Cortex of kidney (tissue), 1 donor: Measurements from ENCODE around the gene NFYC.

Experiments
- DNase-seq: peaks from one replicate; lab custom pipeline; 2025; lab: John Stamatoyannopoulos, UW

NFYC gene

DNA sequence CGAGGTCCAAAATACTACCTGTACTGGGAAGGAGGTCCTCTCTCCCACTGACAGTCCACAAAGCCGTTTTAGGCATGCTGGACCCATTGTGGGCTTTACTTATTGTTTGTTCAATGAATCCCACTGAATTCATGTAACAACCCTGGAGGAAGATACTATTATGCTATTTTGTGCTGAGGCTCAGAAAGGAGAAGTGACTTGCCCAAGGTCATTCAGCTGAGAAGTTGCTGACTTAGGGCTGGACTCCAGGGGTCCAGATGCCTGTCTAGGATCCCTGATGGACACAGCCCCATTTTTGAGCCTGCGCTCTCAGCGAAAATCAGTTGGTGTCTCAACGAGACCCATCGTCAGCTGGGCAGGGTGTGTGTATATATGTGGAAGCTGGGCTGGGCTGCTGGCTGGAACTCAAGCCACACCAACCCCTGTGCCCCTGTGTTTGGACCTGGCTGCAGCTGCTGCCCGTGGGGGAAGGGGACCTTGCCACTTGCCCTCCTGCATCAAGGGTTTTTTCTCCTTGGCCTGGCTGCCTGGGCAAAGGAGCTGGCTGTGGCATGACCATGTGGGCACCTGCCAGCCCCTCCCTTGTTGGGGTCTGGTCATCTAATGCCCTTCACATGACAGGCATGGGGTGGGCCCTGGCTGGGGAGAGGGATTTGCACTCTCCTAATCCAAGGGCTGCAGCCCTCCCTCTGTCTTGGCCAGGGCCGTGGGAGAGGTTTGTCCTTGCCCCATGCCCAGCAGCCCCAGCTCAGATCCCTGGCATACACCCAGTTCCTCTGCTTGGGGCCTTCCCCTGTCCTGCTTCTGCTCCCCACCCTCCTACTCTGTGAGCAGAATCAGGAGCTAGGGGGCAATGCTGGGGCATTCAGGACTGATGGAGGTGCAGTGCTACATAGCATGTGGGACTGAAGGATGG, 107.1 kb downstream of the NFYC start:
- no peak for DNase-seq

DNA sequence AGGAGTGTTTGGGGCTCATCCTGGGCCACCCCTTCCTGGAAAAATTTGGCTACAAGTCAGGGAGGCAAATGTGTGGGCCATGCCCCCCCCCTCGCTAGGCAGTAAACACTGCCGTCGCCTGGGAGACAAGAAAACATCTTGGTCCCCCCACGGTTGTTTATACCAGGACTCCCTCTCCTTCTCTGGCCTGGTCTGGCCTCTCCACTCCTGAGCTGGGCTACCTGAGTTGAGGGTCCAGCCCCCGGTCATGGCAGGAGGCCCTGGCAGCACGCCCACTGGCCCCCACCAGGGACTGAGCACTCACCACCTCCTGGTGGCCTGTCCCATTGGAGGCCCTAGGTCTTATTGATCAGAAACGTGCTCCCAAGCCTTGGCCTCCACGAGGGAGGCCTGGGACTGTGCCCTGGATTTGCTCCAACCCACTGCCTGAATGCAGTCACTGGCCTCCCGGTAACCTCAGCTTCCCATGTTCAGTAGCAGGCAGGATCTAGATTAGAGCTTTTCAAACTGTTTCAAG, 107.9 kb downstream of the NFYC start:
- DNase-seq = no peak

DNA sequence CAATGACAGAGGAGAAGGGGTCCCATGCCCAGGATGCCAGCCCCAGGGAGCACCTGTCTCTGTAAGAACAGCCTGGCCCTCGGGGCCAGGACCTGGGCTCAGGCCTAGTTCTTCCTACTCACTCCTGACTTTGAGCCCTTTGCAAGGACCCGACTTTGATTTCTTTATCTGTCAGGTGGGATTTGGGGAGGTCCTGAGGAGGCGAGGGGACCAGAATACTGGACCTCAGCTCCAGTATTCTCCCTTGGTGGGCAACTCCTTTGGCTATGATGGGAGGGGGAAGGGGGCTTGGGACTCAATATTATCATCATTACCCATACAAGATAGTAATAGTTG, 110.2 kb downstream of the NFYC start:
- DNase-seq = no peak

DNA sequence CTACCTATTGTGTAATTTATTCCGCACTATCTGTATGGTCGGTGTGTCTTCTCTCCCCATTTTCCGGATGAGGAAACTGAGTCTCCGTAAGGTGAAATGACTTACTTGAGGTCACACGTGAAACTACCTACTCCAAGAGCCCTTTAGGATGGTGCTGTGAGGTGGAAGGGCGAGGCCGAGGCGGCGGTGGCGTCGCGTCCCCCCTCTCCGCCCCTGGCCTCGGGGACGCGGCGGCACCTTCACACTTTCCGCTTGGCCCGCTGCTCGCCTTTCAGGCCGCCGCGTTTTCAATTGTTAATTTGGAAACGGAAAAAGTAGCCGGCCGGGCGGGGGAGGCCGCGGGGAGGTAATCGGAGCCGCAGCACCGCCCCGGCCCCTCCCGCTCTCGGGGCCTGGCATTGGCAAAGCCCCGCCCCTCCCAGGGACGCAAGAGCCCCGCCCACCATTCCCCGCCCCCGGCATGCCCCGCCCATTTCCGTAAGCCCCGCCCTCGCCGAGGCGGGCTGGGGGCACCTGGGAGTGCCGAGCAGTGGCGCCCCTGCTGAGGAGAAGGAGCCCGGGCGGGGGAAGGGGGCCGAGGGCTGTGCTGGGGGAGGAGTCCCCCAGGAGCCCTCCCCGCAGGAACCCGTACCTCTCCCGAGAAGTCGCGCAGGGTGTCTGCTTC, 110.7 kb downstream of the NFYC start:
- peak; percentile 28 for DNase-seq

DNA sequence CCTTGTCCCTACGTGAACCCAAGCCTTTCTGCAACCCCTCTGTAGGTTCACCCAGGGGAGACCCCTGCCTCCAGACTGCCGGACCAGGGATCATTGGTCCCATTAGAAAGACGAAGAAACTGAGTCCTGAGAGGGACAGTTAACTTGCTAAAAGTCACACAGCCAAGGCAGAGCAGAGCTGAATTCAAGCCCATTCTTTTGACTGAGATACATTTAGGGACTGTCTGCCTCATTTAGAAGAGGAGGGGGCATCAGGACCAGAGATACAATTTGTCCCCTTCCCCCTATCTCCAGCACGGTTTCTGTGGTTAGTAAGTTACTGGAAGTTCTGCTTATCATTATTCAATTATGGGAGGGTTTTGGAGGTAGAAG, 111.2 kb downstream of the NFYC start:
- no peak for DNase-seq

DNA sequence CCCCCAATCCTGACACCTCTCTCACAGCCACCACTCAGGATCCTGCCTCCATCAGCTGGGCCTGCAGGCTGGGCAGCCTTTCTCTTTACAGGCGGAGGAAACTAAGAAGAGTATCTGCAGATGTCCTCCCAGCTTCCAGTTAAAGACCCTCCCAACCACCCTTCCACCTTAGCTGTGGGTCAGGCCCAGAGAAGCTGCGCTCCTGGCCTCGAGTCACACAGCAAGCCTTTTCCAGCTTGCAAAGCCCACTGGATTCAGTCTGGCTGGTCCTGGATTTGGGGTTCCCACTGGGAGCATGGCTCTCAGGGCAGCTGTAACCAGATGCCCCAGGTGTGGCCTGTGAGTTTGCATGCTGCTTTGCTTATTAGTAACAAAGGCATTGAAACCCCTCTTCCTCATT, 111.9 kb downstream of the NFYC start:
- DNase-seq = no peak

DNA sequence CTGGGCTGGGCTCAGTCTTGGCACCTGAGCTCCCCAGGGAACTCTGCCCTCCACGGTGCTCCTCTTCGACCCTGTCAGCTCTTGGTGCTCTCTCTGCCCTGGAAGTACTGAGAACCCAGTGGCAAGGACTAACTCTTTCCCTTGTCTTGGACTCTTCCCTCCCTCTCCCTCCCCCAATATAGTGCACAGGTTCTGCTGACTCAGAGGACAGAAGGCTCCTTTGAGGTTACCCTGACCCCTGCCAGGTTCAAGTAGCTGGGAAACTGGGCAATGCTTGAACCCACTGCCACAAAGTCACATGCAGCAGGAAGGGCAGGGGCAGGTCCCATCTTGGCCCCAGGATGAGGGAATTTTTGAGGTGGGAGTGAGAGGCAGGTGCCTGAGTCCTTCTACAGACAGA, 112.4 kb downstream of the NFYC start:
- DNase-seq = no peak

DNA sequence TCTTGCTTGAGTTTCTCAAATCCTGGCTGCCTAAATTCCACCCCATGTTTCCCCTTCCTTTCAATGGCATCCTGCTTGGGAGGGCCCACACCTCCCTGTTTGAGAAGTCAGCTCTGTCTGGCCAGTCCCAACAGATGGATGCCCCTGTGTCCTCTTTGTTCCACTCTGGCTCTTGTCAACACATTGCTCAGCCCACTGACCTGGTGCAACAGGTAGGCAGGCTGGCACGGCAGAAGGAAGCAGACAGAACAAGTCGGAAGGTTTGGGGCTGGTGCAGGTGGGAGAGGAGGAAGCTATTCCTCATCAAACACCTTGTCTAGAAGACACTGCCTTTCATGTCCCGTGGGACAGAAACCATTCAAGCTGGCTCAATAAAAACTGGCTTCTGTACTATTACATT, 114.7 kb downstream of the NFYC start:
- DNase-seq = no peak

DNA sequence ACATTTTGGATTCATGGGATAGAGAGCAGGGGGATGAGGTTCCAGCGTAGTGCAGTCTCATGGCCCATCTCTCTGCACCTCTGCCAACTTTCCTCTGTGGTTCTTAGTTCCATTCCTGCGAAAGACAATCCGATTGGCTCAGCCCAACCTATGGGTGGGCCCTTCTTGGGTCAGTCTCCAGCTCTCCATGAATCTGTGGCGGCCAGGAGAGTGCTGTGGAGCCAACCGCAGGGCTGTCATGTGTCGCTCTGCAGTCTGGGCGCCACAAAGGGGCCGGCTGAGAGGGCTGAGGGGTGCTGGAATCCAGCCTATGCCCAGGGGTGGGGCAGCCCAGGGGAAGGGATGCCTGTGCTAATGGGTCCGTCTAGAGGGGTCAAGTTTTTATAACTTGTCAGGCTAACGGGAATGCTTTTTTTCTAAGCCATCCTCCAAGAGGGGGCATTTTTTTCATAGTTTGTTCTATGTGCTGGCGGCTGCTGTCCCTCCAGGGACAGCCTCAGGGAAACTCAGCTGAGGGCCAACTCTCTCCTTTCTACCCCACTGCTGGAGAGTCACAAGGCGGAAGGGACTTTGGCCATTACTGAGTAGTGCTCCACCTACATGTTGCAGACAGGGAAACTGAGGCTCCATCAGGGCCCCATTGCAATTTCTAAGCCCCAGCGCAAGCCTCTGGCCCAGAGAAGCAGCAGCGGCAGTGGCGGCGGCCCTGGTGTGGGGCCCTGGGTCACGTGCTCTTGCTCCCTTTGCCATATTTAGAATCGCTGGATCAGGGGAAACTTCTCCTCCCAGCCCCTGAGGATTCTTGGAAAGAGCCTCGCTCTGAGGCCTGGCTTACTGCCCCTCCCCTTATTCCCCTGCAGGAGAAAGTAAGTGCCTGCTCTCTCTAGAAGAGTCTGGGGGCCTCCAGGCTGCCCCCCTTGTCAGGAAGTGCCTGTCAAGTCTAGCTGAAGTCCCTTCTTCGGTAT, 115.5 kb downstream of the NFYC start:
- no peak for DNase-seq

DNA sequence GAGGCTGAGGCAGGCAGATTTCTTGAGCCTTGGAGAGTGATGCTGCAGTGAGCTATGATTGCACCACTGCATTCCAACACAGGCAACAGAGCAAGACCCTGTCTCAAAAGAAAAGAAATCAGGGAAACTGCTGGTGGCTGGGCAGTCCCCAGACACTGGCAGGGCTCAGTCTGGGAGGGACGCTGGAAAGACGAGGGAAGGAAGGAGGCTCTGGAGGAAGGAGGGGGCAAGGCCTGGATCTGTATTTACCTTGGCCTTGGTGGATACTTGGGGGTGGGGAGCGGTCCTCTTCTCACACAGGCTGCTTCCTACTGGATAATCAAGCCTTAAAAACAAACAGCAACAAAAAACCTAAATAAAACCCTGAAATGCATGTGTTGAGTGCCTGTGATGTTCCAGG, 116.5 kb downstream of the NFYC start:
- DNase-seq = no peak

DNA sequence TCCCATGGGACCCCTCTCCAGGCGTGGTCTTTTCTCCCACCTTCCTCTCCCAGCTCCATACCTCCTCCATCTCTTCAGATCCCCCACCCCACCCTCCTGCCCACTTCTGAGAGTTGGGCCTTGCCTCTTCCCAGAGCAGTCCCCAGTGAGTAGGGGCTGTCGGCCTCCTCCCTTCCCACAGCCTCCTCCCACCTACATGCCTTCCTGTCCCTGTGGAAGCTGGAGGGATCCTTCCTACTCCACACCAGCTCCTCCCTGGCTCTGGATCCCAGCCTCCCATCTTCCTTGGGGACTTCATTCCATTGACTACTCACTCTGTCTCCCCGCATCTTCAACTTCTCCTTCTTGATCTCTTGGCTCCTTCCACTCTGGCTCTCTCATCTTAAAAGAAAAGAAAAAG, 116.9 kb downstream of the NFYC start:
- no peak for DNase-seq

DNA sequence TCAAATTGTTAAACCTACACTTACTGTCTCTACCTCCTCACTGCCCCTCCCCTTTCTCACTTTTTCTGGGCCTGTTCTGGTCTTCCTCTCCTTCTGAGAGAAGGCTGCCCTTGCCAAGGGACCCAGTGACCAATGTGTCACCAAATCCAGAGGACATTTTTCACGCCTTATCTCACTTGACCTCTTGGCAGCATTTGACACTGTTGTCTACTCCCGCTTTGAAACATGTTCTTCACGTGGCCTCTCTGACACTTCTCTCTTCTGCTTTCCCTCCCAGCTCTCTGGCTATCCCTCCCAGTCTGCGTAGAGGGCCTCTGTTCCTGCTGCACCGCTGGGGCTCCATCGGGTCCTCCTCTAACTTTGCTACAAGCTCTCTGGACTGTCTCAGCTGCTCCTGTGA, 117.4 kb downstream of the NFYC start:
- no peak for DNase-seq

DNA sequence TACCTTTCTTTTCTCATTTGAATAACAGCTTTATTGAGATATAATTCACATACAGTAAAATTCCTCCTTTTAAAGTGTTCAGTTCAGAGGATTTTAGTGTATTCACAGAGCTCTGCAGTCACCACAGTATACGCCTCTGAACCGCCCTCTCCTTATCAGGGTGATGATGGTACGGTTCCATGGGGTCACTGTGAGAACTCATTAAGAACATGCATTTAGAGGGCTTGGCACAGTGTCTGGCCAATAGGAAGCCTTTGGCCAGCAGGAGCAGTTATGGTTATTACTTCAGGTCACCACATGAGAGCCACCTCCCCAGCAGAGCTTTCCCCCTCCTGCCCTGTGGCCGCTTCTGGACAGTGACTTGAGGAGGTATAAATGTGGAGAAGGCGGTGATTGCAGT, 119.4 kb downstream of the NFYC start:
- DNase-seq = no peak

DNA sequence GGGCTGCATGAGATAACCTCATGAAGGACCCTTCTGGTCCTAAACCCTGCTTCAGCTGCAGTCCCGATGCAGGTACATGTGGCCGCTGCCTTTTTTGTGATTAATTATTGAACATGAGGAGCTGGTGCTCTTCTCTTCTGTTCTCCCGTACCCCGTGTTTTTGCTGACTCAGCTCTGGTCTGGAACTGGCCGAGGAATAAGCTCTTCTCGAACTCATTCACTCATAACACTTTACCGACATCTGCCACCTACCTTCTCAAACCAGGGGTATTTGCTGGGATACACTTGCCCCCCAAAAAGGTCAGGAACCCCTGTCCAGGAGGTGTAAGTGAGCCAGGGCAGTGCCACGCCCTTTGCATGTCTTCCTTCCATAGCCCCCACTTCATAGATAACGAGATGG, 123.9 kb downstream of the NFYC start:
- no peak for DNase-seq

DNA sequence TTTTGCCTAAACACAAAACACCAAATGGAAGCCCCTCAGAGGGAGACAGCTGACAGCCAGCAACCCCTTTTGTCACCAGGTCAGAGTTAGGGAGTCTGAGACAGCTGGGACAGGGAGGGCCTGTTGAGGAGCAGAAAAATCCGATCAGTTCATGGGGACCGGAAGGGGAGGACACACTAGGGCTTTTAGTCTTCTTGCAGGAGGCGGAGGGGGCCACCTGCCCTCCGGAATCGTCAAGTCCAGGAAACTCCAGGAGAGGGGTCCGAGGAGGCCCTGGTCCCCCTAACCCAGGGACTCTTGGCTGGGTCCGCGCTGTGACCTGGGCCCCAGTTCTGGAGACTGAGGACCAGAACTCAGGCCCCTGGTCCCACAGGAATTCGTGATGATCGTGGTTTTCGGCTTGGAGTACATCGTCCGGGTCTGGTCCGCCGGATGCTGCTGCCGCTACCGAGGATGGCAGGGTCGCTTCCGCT, 126.3 kb downstream of the NFYC start:
- no peak for DNase-seq

DNA sequence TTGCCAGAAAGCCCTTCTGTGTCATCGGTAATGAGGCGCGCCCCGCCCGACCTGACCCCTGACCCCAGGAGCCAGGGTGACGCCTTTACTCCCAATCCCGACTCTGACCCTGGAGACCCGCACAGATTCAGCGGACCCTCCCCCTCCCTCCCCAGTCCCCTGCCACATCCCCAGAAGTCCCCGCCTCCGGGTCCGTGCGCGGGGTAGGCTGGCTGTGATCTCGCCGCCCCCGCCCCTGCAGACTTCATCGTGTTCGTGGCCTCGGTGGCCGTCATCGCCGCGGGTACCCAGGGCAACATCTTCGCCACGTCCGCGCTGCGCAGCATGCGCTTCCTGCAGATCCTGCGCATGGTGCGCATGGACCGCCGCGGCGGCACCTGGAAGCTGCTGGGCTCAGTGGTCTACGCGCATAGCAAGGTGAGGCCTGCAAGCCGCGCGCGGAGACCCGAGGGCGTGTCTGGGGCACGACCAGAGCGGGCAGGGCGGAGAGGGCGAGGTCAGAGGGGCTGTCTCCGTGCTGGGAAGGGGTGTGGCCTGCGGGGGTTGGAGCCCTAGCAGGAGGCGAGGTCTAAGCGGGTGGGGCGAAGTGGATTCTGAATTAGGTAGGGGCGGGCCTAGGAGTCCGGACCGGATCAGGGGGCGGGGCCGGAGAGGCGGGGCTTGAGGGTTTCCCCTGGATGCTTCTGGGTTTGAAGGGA, 126.9 kb downstream of the NFYC start:
- DNase-seq = no peak

DNA sequence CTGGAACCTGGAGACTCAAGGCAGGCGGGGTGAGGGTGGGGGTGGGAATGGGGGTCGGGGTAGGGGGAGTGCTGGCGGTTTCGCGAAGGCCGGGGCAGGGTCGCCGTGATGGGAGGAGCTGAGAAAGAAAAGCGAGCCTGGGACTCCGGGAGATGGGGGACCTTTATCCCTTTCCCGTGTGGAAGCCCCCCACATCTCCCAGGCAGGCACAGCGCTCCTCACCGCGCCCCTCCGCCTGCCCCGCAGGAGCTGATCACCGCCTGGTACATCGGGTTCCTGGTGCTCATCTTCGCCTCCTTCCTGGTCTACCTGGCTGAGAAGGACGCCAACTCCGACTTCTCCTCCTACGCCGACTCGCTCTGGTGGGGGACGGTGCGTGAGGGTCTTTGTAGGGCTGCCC, 127.6 kb downstream of the NFYC start:
- no peak for DNase-seq

DNA sequence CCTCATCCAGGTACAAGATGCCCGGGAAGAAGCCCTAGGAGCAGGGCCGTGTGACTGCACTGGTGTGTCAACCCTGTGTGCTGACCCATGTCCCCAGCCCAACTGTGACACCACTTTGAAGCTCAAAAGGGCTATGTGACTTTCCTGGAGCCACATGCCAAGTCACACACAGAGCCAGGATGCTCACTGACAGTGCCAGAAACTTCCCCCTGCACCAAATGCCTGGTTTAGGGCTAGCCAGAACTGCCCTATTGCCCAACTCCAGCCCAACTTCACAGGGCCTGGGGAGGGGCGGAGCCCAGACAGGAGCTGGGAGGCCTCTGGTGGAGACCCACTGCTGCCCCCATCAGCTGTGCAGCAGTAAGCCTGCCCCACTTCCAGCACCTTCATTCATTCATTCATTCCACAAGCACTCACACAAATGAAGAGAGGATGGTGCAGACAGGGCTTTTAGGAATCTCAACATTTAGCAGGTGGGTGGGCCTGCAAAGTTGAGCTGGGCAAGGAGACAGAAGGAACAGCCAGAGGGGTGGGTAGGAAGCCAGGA, 128.8 kb downstream of the NFYC start:
- DNase-seq = no peak
